NCI-H774 (cell line): ENCODE data around the gene TMEM255A.

Experiments used
- DNase-seq: peaks from one replicate; lab custom pipeline; 2025; lab: John Stamatoyannopoulos, UW

The TMEM255A gene

GRCh38 chrX:120306630-120307029, 4.6 kb downstream of the TMEM255A start:
- DNase-seq, result no peak

- no peak for DNase-seq
Measured at GRCh38 chrX:120305531-120306141, 5.6 kb downstream of the TMEM255A start.

GRCh38 chrX:120304256-120304655, 7.0 kb downstream of the TMEM255A start:
- no peak for DNase-seq

GRCh38 chrX:120302434-120302833, 8.8 kb downstream of the TMEM255A start:
- DNase-seq, result peak; percentile 43

GRCh38 chrX:120301960-120302359, 9.3 kb downstream of the TMEM255A start:
- no peak for DNase-seq

GRCh38 chrX:120301497-120301896, 9.8 kb downstream of the TMEM255A start:
- no peak for DNase-seq

GRCh38 chrX:120299928-120300327, 11.3 kb downstream of the TMEM255A start:
- DNase-seq, result no peak

- DNase-seq, result no peak
Measured at GRCh38 chrX:120297923-120298322, 13.3 kb downstream of the TMEM255A start.

- DNase-seq, result no peak
Measured at GRCh38 chrX:120294651-120295050, 16.6 kb downstream of the TMEM255A start.

GRCh38 chrX:120293015-120293414, 18.2 kb downstream of the TMEM255A start:
- DNase-seq, result no peak

- DNase-seq, result no peak
Measured at GRCh38 chrX:120291211-120291610, 20.1 kb downstream of the TMEM255A start.

GRCh38 chrX:120290107-120290506, 21.2 kb downstream of the TMEM255A start:
- DNase-seq, result no peak

GRCh38 chrX:120287513-120288112, 23.6 kb downstream of the TMEM255A start:
- DNase-seq, result no peak

GRCh38 chrX:120286733-120287512, 24.3 kb downstream of the TMEM255A start:
- DNase-seq, result no peak

- no peak for DNase-seq
Measured at GRCh38 chrX:120282697-120283096, 28.6 kb downstream of the TMEM255A start.

GRCh38 chrX:120281761-120282160, 29.5 kb downstream of the TMEM255A start:
- DNase-seq, result no peak

GRCh38 chrX:120281021-120281624, 30.1 kb downstream of the TMEM255A start:
- no peak for DNase-seq

- DNase-seq, result no peak
Measured at GRCh38 chrX:120274958-120275357, 36.3 kb downstream of the TMEM255A start.

- DNase-seq, result no peak
Measured at GRCh38 chrX:120274145-120274544, 37.1 kb downstream of the TMEM255A start.

GRCh38 chrX:120271218-120271617, 40.0 kb downstream of the TMEM255A start:
- no peak for DNase-seq

- DNase-seq, result no peak
Measured at GRCh38 chrX:120270567-120270966, 40.7 kb downstream of the TMEM255A start.

- DNase-seq, result no peak
Measured at GRCh38 chrX:120269373-120270035, 41.8 kb downstream of the TMEM255A start.
